Liver (tissue), 3 donors: Measurements from ENCODE around the gene MRGPRF.

Source experiments
- ATF3 ChIP-seq: IDR thresholded peaks from 2 replicates; pipeline ENCODE4 v1.6.1; 2016; ENCODE audit warnings: antibody characterized with exemption
- CTCF ChIP-seq: fragments of 150-350 bp; IDR thresholded peaks from 2 replicates; pipeline ENCODE4 v1.5.1; 2017; ENCODE audit warnings: improper control_type of control experiment, low read depth, low read length; ENCODE audit not compliant: missing input control
- MAX ChIP-seq: IDR thresholded peaks from 2 replicates; pipeline ENCODE4 v1.6.1; 2016; ENCODE audit warnings: antibody characterized with exemption
- RXRA ChIP-seq, 2 donors: IDR thresholded peaks; 2 replicates each; pipeline ENCODE4 v1.6.1; 2017 to 2018; ENCODE audit warnings: antibody characterized with exemption in 2 of 2, mild to moderate bottlenecking in 1 of 2
- donor health status: healthy.
- donor health status: healthy.

DNA sequence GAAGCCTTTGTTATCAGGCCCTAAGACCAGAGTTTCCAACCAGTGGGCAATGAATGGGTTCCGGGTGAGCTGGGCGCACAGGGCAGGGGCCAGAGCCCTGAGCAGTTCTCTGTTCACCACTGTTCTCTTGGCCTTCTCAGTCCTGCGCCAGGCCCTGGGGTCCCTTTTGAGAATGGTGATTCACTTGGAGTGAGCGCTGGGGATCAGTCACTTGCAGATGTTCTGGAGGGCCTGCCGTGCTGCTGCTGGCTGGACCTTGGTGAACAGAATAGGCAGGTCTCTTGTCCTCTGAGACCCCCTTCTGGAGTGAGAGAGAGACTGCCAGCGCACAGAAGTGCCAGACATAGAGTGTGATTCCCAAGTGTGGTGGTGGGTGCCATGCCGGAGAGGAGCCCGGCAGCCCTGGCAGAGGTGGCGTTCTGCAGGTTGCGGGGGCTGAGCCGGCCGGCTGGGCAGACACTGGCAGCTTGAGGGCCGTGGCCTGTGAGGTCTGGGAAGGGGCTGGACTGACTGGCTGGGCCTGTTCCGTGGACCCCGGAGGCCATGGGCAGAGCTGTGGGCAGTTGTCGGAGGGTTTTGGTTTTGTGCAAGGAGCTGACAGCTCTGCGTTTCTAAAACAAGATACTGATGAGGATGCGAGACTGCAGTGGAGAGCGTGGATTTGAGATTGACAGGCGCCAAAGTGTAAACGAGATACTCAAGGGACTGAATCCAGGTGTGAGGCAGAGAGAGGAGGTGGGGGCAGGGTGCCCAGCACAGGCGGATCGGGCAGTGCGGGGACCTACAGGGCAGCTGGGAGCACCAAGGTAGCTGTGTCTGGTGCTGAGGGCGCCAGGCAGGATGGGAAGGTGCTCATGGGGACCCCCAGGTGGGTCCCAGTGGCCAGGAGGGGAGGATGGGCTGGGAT, 48.0 kb upstream of the MRGPRF start:
- TF ChIP-seq CTCF, result no peak
- TF ChIP-seq ATF3, result no peak
- no peak for TF ChIP-seq RXRA (IDR thresholded peaks at IDR 0.05)
- no peak for TF ChIP-seq MAX
